Measurements from ENCODE around the gene NTM.
A peak's percentile ranks its signal among the peaks of the same experiment; 100 is the strongest.

NTM gene

DNA sequence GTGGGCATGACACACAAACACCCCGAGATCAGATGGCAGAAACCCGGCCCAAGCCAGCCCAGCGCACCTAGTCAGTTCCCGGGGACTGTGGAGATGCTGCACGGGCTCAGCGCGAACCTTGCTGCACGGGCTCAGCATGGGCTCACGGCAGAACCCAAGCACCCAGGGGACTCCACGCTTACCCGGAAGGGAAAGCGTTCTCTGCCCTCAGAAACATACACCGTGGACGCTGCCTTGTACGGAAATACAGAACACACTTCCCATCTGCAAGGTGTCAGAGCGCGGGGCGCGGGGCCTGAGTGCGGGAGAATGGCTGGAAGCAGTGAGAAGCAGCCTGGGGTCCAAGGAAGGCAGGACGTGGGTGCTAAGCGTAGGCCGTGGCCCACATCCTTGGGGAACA lies 319.9 kb downstream of the NTM start:
- Histone ChIP-seq H3K4ac (ENCODE audit: low read depth, low read length) (no peak overlapping the region), H4K5ac (ENCODE audit: low read length) (no peak overlapping the region), H3K79me2 (ENCODE audit: control insufficient read depth, insufficient read depth, low read length) (no peaks in the 10 kb centered on the region), H3K9ac (ENCODE audit: low read length) (no peak overlapping the region), H3K18ac (ENCODE audit: low read length) (no peak overlapping the region), H3K23ac (ENCODE audit: low read length) (no peak overlapping the region), H3K4me2 (ENCODE audit: low read length) (no peak overlapping the region), H3K4me1 (ENCODE audit: control insufficient read depth, low read depth, low read length) (peaks cover 2% of the 10 kb centered on the region), H3K4me3 (ENCODE audit: low read length) (no peak overlapping the region), H2BK15ac (replicated peaks; ENCODE audit: low read depth) (no peak overlapping the region), H3K27ac (ENCODE audit: low read depth, low read length) (no peak overlapping the region), H3K27me3 (ENCODE audit: insufficient read depth, low read length, poor library complexity) (no peaks in the 10 kb centered on the region), H4K8ac (ENCODE audit: low read depth, low read length) (no peak overlapping the region), H3K79me1 (ENCODE audit: low read length) (no peaks in the 10 kb centered on the region), H2BK5ac (ENCODE audit: low read length) (no peak overlapping the region), H3K56ac (ENCODE audit: low read length) (no peak overlapping the region), H2AK5ac (ENCODE audit: low read length) (no peak overlapping the region), H3K36me3 (ENCODE audit: control insufficient read depth, insufficient read depth, low read length) (no peaks in the 10 kb centered on the region), H2BK120ac (ENCODE audit: low read depth, low read length) (no peak overlapping the region)
- WGBS (ENCODE audit: extremely low coverage, insufficient coverage, low lambda C conversion rate) = no CpG with 5 or more reads among the region's 23 CpGs
- DNase-seq = no peak

DNA sequence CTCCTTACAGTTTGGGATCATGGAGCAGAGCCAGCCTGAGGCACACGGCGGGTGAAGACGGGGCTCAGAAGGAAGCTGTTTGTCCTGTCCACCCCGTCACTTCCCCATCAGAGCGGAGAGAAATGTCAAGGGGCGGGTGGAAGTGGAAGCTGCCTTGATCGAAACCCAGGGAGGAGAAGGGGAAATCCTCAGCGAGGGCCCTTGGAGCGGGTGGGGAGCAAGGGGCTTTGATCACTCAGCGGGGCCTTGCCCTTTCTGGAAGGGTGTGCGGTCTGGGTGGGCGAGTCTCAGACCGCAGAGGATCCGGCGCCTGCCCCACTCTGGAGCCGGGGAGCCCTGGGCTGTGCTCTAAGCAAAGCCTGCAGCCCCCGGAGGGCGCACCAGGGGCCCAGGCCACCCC lies 320.4 kb downstream of the NTM start:
- H4K5ac ChIP-seq (ENCODE audit: low read length) = no peak overlapping the region
- H2AK5ac ChIP-seq (ENCODE audit: low read length) = no peak overlapping the region
- H2BK5ac ChIP-seq (ENCODE audit: low read length) = no peak overlapping the region
- H3K23ac ChIP-seq (ENCODE audit: low read length) = no peak overlapping the region
- peaks cover 2% of the 10 kb centered on the region for H3K4me1 ChIP-seq (ENCODE audit: control insufficient read depth, low read depth, low read length)
- H3K4me3 ChIP-seq (ENCODE audit: low read length) = no peak overlapping the region
- no CpG with 5 or more reads among the region's 18 CpGs for WGBS (ENCODE audit: extremely low coverage, insufficient coverage, low lambda C conversion rate)
- DNase-seq = no peak
- H3K79me1 ChIP-seq (ENCODE audit: low read length) = no peaks in the 10 kb centered on the region
- H4K8ac ChIP-seq (ENCODE audit: low read depth, low read length) = no peak overlapping the region
- H3K9ac ChIP-seq (ENCODE audit: low read length) = no peak overlapping the region
- H3K56ac ChIP-seq (ENCODE audit: low read length) = no peak overlapping the region
- H2BK15ac ChIP-seq (replicated peaks; ENCODE audit: low read depth) = no peak overlapping the region
- H3K36me3 ChIP-seq (ENCODE audit: control insufficient read depth, insufficient read depth, low read length) = no peaks in the 10 kb centered on the region
- H3K79me2 ChIP-seq (ENCODE audit: control insufficient read depth, insufficient read depth, low read length) = no peaks in the 10 kb centered on the region
- no peak overlapping the region for H3K4me2 ChIP-seq (ENCODE audit: low read length)
- H3K27me3 ChIP-seq (ENCODE audit: insufficient read depth, low read length, poor library complexity) = no peaks in the 10 kb centered on the region
- H3K27ac ChIP-seq (ENCODE audit: low read depth, low read length) = no peak overlapping the region
- no peak overlapping the region for H3K18ac ChIP-seq (ENCODE audit: low read length)
- no peak overlapping the region for H2BK120ac ChIP-seq (ENCODE audit: low read depth, low read length)
- no peak overlapping the region for H3K4ac ChIP-seq (ENCODE audit: low read depth, low read length)

DNA sequence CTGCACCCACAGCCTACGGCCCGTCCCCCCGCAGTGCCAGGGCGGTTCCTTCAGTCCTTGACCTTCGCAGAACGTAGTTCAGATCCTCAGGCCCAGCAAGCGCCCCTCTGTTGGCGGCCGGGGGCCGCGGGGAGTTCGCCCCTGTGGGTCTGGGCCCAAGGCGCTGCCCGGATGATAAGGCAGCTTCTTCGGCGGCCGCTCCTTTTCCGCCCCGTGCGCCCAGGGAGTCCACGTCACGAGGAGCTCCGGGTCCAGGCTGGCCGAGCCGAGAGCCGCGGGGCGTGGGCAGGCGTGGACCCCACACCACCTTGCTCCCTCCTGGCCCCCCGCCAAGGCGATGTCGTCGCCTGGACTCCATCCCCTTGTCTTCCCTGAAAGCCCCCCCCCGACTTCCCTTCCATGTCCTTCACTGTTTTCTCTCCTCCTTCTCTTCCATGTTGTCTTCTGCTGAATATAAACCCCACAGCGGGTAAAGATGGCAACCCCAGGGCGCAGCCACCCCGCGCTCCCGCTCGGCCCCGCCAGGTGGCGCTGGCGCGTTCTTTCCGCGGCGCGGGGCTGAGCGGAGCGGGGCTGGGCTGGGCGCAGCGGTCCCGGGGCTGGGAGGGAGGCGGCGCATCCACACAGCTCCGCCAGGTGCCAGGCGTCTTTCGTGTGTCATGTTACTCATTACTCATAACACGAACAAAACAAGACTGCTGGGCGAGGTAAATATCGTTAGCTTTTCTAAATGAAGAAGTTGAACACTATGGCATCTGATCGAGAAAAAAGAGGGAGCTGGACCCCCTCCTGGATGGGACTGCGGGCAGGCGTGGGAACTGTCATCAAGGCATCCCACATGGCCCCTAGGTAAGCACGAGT lies 321.0 kb downstream of the NTM start:
- peak; percentile 67 for DNase-seq
- H3K79me1 ChIP-seq (ENCODE audit: low read length) = no peaks in the 10 kb centered on the region
- H4K5ac ChIP-seq (ENCODE audit: low read length) = no peak overlapping the region
- no peak overlapping the region for H4K8ac ChIP-seq (ENCODE audit: low read depth, low read length)
- peaks cover 2% of the 10 kb centered on the region for H3K4me1 ChIP-seq (ENCODE audit: control insufficient read depth, low read depth, low read length)
- no peak overlapping the region for H3K23ac ChIP-seq (ENCODE audit: low read length)
- no peak overlapping the region for H2BK120ac ChIP-seq (ENCODE audit: low read depth, low read length)
- no peaks in the 10 kb centered on the region for H3K79me2 ChIP-seq (ENCODE audit: control insufficient read depth, insufficient read depth, low read length)
- H2BK15ac ChIP-seq (replicated peaks; ENCODE audit: low read depth) = no peak overlapping the region
- H2AK5ac ChIP-seq (ENCODE audit: low read length) = no peak overlapping the region
- no peak overlapping the region for H3K4ac ChIP-seq (ENCODE audit: low read depth, low read length)
- H3K56ac ChIP-seq (ENCODE audit: low read length) = no peak overlapping the region
- H3K4me2 ChIP-seq (ENCODE audit: low read length) = no peak overlapping the region
- H3K18ac ChIP-seq (ENCODE audit: low read length) = no peak overlapping the region
- WGBS (ENCODE audit: extremely low coverage, insufficient coverage, low lambda C conversion rate) = no CpG with 5 or more reads among the region's 65 CpGs
- H3K27me3 ChIP-seq (ENCODE audit: insufficient read depth, low read length, poor library complexity) = no peaks in the 10 kb centered on the region
- H3K36me3 ChIP-seq (ENCODE audit: control insufficient read depth, insufficient read depth, low read length) = no peaks in the 10 kb centered on the region
- no peak overlapping the region for H3K27ac ChIP-seq (ENCODE audit: low read depth, low read length)
- H2BK5ac ChIP-seq (ENCODE audit: low read length) = no peak overlapping the region
- no peak overlapping the region for H3K4me3 ChIP-seq (ENCODE audit: low read length)
- H3K9ac ChIP-seq (ENCODE audit: low read length) = no peak overlapping the region

DNA sequence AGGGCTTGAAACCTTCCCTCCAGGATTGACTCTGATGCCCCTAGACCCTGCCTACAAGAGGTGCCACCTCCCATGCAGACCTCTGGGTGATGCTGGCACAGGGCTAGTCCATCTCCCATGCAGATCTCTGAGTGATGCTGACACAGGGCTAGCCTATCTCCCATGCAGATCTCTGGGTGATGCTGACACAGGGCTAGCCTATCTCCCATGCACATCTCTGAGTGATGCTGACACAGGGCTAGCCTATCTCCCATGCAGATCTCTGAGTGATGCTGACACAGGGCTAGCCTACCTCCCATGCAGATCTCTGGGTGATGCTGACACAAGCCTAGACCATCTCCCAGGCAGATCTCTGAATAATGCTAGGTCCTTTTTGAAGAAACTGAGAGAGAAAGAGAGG lies 321.7 kb downstream of the NTM start:
- peaks cover 2% of the 10 kb centered on the region for H3K4me1 ChIP-seq (ENCODE audit: control insufficient read depth, low read depth, low read length)
- no peak overlapping the region for H3K4me3 ChIP-seq (ENCODE audit: low read length)
- H3K56ac ChIP-seq (ENCODE audit: low read length) = no peak overlapping the region
- no peak for DNase-seq
- H4K5ac ChIP-seq (ENCODE audit: low read length) = no peak overlapping the region
- H3K27me3 ChIP-seq (ENCODE audit: insufficient read depth, low read length, poor library complexity) = no peaks in the 10 kb centered on the region
- H2BK15ac ChIP-seq (replicated peaks; ENCODE audit: low read depth) = no peak overlapping the region
- no peak overlapping the region for H2BK5ac ChIP-seq (ENCODE audit: low read length)
- no peak overlapping the region for H3K23ac ChIP-seq (ENCODE audit: low read length)
- no peak overlapping the region for H3K27ac ChIP-seq (ENCODE audit: low read depth, low read length)
- no peak overlapping the region for H3K18ac ChIP-seq (ENCODE audit: low read length)
- H3K4me2 ChIP-seq (ENCODE audit: low read length) = no peak overlapping the region
- no peak overlapping the region for H2BK120ac ChIP-seq (ENCODE audit: low read depth, low read length)
- no peak overlapping the region for H2AK5ac ChIP-seq (ENCODE audit: low read length)
- no peaks in the 10 kb centered on the region for H3K79me2 ChIP-seq (ENCODE audit: control insufficient read depth, insufficient read depth, low read length)
- no peak overlapping the region for H3K4ac ChIP-seq (ENCODE audit: low read depth, low read length)
- no peak overlapping the region for H3K9ac ChIP-seq (ENCODE audit: low read length)
- H4K8ac ChIP-seq (ENCODE audit: low read depth, low read length) = no peak overlapping the region
- no peaks in the 10 kb centered on the region for H3K36me3 ChIP-seq (ENCODE audit: control insufficient read depth, insufficient read depth, low read length)
- H3K79me1 ChIP-seq (ENCODE audit: low read length) = no peaks in the 10 kb centered on the region

DNA sequence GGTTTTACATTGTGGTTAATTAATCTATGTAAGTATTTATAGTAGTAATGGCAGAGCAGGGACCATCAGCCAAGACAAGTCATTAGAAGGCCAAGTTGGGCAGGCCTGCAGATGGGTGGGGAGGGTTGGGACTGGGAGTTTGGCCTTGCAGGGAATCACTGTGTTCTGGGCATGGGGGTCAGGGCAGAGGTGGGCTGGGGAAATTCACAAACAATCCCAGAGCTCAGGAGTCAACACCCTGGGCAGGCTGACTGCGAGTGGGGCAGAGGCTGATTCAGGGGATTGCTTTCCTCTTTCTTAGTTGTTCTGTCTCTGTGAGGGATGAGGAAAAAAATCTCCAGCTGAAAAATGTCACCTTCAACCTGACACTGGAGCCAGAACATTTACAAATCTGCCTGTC lies 322.5 kb downstream of the NTM start:
- H3K27ac ChIP-seq (ENCODE audit: low read depth, low read length) = no peak overlapping the region
- H4K5ac ChIP-seq (ENCODE audit: low read length) = no peak overlapping the region
- no peak overlapping the region for H2AK5ac ChIP-seq (ENCODE audit: low read length)
- DNase-seq = no peak
- H2BK15ac ChIP-seq (replicated peaks; ENCODE audit: low read depth) = no peak overlapping the region
- no peaks in the 10 kb centered on the region for H3K36me3 ChIP-seq (ENCODE audit: control insufficient read depth, insufficient read depth, low read length)
- no peak overlapping the region for H4K8ac ChIP-seq (ENCODE audit: low read depth, low read length)
- H3K27me3 ChIP-seq (ENCODE audit: insufficient read depth, low read length, poor library complexity) = no peaks in the 10 kb centered on the region
- H3K18ac ChIP-seq (ENCODE audit: low read length) = no peak overlapping the region
- no peak overlapping the region for H3K4me3 ChIP-seq (ENCODE audit: low read length)
- H3K4me1 ChIP-seq (ENCODE audit: control insufficient read depth, low read depth, low read length) = peaks cover 2% of the 10 kb centered on the region
- WGBS (ENCODE audit: extremely low coverage, insufficient coverage, low lambda C conversion rate) = no CpG with 5 or more reads among the region's 1 CpG
- no peaks in the 10 kb centered on the region for H3K79me2 ChIP-seq (ENCODE audit: control insufficient read depth, insufficient read depth, low read length)
- no peak overlapping the region for H3K56ac ChIP-seq (ENCODE audit: low read length)
- no peak overlapping the region for H3K23ac ChIP-seq (ENCODE audit: low read length)
- H3K4me2 ChIP-seq (ENCODE audit: low read length) = no peak overlapping the region
- H3K9ac ChIP-seq (ENCODE audit: low read length) = no peak overlapping the region
- no peak overlapping the region for H3K4ac ChIP-seq (ENCODE audit: low read depth, low read length)
- no peaks in the 10 kb centered on the region for H3K79me1 ChIP-seq (ENCODE audit: low read length)
- no peak overlapping the region for H2BK120ac ChIP-seq (ENCODE audit: low read depth, low read length)
- H2BK5ac ChIP-seq (ENCODE audit: low read length) = no peak overlapping the region

DNA sequence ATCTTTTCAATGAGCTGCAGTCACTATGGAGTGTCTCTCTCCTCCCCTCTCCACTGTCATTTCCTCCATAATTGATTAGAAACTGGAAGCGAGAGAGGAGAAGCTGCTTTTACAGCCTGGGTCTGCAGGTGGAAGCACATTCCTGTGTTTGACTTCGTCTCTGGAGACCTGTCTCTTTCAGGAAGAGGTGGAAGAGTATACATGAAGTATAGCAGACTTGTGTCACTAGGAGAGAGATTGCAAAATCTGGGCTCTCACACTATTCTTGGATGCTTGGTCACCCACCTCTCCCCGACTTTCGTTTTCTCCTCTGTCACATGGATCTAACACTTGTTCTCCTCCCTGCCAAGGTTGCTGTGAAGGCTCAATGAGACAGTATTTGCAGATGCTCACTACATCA lies 323.3 kb downstream of the NTM start:
- DNase-seq = no peak
- Histone ChIP-seq H2BK5ac (ENCODE audit: low read length) (no peak overlapping the region), H3K79me2 (ENCODE audit: control insufficient read depth, insufficient read depth, low read length) (no peaks in the 10 kb centered on the region), H3K4me2 (ENCODE audit: low read length) (no peak overlapping the region), H3K4me1 (ENCODE audit: control insufficient read depth, low read depth, low read length) (no peaks in the 10 kb centered on the region), H3K23ac (ENCODE audit: low read length) (no peak overlapping the region), H3K27ac (ENCODE audit: low read depth, low read length) (no peak overlapping the region), H3K4ac (ENCODE audit: low read depth, low read length) (no peak overlapping the region), H3K9ac (ENCODE audit: low read length) (no peak overlapping the region), H4K8ac (ENCODE audit: low read depth, low read length) (no peak overlapping the region), H2AK5ac (ENCODE audit: low read length) (no peak overlapping the region), H2BK15ac (replicated peaks; ENCODE audit: low read depth) (no peak overlapping the region), H3K36me3 (ENCODE audit: control insufficient read depth, insufficient read depth, low read length) (no peaks in the 10 kb centered on the region), H3K18ac (ENCODE audit: low read length) (no peak overlapping the region), H3K27me3 (ENCODE audit: insufficient read depth, low read length, poor library complexity) (no peaks in the 10 kb centered on the region), H4K5ac (ENCODE audit: low read length) (no peak overlapping the region), H2BK120ac (ENCODE audit: low read depth, low read length) (no peak overlapping the region), H3K79me1 (ENCODE audit: low read length) (no peaks in the 10 kb centered on the region), H3K4me3 (ENCODE audit: low read length) (no peak overlapping the region), H3K56ac (ENCODE audit: low read length) (no peak overlapping the region)
- no CpG with 5 or more reads among the region's 4 CpGs for WGBS (ENCODE audit: extremely low coverage, insufficient coverage, low lambda C conversion rate)

Data from mesendoderm (in vitro differentiated cells).